GM19438 (cell line): ENCODE measurements around the gene HTRA3.

Source experiments
- ATAC-seq: cut with Tn5 transposase; IDR thresholded peaks from one replicate; pipeline ENCODE4 v1.9.1; 2021; ENCODE audit warnings: low read depth; ENCODE audit not compliant: unreplicated experiment

HTRA3 gene

GRCh38 chr4:8233672-8234484 lies 35.7 kb upstream of the HTRA3 start:
- ATAC-seq, result no peak

- no peak for ATAC-seq
Measured at GRCh38 chr4:8234715-8235114, 34.8 kb upstream of the HTRA3 start.

GRCh38 chr4:8235224-8235623 lies 34.3 kb upstream of the HTRA3 start:
- ATAC-seq, result no peak

- no peak for ATAC-seq
Measured at GRCh38 chr4:8235686-8236085, 33.9 kb upstream of the HTRA3 start.

GRCh38 chr4:8236106-8236919 lies 33.2 kb upstream of the HTRA3 start:
- ATAC-seq, result no peak

GRCh38 chr4:8236920-8237195 lies 32.7 kb upstream of the HTRA3 start:
- no peak for ATAC-seq

- no peak for ATAC-seq
Measured at GRCh38 chr4:8237256-8237989, 32.1 kb upstream of the HTRA3 start.

- no peak for ATAC-seq
Measured at GRCh38 chr4:8238036-8238511, 31.5 kb upstream of the HTRA3 start.

- ATAC-seq, result no peak
Measured at GRCh38 chr4:8238515-8239053, 31.0 kb upstream of the HTRA3 start.

GRCh38 chr4:8239226-8239625 lies 30.3 kb upstream of the HTRA3 start:
- ATAC-seq, result no peak

GRCh38 chr4:8239661-8240060 lies 29.9 kb upstream of the HTRA3 start:
- no peak for ATAC-seq

GRCh38 chr4:8240211-8241041 lies 29.1 kb upstream of the HTRA3 start:
- no peak for ATAC-seq

GRCh38 chr4:8241211-8241779 lies 28.3 kb upstream of the HTRA3 start:
- no peak for ATAC-seq

- peak; percentile 68 for ATAC-seq
Measured at GRCh38 chr4:8241895-8242696, 27.5 kb upstream of the HTRA3 start.

- ATAC-seq, result no peak
Measured at GRCh38 chr4:8242782-8243560, 26.6 kb upstream of the HTRA3 start.

- no peak for ATAC-seq
Measured at GRCh38 chr4:8244001-8244757, 25.4 kb upstream of the HTRA3 start.

- no peak for ATAC-seq
Measured at GRCh38 chr4:8244931-8245460, 24.6 kb upstream of the HTRA3 start.
